IPS-11a (cell line): Measurements from ENCODE around the gene GSN.

Source experiments
- H3K4me3 ChIP-seq: one replicate; pipeline ENCODE4 v1.5.1; 2013; ENCODE audit warnings: low read depth, low read length, control low read depth

GSN gene

DNA sequence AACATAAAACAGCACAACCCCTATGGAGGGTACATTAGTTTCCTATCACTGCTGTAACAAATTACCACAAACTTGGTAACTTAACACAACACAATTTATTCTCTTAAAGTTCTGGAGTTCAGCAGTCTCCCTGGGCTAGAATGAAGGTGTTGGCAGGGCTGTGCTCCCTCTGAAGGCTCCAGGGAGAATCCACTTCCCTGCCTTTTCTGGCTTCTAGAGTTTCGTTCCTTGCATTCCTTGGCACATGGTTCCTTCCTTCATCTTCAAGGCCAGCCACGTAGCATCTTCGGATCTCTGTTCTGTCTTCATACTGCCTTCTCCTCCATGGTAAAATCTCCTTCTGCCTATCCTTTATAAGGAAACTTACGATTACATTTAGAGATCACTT is 25.0 kb upstream of the GSN start:
- no peak overlapping the region for H3K4me3 ChIP-seq

DNA sequence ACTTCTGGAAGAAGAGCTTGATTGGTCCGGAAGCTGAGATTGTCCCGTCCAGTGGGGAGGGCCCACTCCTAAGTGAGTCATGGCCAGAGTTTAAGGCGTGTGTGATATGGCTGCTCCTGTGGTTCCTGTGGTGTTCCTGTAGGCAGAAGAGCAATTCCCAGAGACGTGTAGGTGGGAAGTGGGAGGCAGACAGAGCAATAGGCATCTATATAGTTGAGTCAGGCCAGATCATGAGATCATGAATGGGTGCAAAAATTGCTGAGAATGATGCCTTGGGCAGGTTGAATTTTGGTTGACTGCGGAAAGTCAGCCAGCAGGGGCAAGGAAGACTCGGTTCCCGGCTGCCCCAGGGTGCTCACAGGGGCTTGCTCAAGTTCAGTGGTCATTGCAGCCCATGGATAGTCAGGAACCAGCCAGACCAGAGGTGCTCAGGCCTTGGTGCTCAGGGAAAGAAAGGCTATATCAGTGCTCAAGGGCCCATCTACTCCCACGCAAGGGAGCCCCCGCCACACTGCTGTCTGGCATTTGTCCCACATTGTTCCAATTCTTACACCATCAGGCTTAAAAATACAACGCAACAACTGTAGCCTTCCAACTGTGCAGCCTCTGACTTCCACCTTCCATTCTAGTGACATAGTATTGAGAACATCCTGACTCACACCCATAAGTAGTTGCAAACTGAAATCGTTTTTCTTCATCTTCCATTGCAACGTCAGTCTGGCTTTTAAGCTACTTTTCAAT is 21.0 kb upstream of the GSN start:
- H3K4me3 ChIP-seq = no peak overlapping the region

DNA sequence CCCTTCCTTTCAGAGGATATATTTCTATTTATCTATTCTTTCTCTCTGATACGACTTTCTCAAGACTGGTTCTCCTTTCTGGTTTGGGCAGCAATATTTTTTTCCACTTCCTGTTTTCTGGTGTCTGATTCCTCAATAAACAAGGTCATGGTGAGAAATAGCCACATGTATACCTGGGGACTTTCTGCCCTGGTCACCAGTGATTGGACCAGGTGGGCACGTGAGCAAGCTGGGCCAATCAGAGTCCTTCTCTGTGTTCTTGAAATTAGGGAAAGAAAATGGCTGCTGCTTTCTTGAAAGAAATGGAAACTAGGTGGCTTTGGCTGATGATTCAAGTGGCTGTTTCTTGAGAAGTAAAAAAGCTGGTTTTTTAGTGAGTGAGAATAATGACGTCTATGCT is 18.4 kb upstream of the GSN start:
- H3K4me3 ChIP-seq = no peak overlapping the region

DNA sequence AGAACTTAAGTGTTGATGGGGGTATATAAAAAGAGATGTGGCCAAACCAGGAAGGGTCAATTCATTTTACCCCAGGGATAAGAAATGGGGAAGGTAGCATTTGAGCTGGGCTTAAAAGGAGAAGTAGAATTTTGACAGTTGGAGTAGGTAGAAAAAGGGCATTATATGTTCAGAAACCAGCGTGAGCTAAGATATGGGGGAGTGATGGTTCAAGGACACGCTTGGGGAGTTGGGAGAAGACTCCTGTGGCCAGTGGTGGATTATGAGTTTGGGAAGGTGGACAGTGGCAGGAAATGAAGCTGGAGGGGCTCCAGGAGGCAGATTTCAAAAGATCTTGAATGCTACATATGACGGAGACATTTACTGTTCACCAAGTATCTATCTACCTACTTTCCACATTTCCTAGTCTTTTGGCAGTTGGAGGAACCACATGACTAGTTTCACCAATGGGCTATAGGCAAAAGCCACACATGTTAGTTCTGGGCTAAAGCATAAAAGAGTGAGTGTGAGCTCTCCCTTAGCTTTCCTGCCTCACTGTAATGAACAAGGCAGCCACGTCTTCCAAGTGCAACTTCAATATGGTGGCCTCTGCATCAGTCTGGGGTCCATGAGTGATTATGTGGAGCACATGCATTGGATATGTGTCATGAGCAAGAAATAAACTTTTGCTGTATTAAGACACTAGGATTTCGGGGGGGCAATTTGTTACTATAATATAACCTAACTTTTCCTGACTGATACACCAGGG is 15.7 kb upstream of the GSN start:
- H3K4me3 ChIP-seq = no peak overlapping the region

DNA sequence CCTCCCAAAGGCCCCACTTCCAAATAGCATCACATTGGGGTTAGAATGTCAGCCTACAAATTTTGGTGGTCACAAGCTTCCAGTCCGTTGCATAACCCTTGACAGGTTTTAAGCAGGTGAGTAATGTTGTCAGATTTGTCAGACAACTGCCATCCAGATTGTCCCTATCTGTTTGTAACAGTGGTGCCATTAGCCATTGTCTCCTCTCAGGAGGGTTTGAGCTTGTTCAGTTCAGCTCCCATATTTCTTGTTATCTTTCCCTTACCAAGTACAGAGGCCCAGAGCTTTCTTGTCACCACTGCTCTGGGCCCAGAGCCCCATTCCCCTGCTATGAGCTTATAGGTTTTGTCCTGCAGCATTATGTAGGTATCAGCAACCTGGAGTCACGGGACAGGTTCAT is 14.8 kb upstream of the GSN start:
- H3K4me3 ChIP-seq = no peak overlapping the region

DNA sequence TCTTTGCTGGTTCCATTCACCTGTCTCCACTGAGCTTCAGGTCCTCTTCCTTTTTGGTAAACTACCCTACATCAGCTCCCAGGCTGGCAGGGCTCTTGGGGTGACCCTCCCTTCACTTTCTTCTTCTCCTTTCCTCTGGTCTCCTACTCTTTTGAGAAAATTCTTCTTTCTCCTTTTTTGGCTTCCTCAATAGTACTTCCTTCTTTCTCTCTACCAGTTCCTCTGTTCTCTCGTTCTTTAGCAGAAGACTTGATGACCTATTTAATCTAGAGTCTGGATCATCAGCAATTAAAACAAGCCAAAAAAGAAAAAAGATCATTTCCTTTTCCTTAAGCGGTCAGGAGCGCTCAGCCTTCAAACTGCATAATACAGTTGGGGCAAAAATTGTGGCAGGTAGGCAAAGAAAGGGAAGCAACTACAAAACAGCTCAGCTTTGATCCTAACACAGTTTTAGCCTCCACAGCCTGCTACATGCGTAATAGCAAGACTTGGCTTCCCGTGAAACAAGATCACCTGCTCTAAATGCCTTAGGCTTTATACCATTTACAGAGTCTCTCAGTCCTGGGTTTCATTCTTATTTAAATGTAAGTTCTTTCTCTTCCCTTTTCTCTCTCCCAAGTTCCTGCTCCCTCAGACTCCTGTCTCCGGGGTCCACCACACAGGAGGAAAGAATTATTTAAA is 14.0 kb upstream of the GSN start:
- no peak overlapping the region for H3K4me3 ChIP-seq

DNA sequence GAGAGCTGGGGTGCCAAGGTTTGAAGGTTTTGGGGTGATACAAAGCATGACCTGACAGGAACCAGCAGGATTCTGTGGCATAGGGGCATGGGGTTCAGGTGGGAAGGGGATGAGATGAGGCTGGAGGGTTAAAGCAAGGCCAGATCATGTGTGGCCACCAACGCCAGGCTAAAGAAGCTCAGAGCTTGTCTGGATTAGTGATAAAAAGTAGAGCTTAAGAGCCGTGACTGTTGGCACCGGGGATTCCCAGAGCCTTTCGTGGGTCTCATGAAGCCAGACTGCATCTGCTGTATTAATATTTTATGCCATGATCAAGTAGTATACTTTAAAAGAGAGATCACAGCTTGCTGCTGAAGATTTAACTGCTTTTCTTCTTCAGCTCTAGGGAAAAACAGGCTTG is 8.5 kb upstream of the GSN start:
- no peak overlapping the region for H3K4me3 ChIP-seq

DNA sequence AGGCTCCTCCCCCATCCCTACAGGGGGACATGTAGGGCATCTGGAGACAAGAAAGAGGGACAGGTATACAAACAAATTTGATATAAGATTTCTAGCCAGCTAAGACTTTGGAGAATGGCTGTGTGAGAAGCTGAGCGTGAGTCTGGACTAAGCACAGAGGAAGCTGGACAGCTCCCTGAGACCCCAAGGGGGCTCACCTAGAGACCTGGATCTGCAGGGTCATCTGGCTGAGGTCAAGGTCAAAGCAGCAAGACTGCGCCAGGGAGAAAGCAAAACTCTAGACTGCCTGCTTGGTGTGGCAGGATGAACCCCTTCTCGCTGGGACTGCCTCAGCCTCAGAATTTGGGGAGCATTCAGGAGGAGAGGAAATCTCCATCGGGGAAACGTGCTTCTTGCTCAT is 8.0 kb upstream of the GSN start:
- no peak overlapping the region for H3K4me3 ChIP-seq

DNA sequence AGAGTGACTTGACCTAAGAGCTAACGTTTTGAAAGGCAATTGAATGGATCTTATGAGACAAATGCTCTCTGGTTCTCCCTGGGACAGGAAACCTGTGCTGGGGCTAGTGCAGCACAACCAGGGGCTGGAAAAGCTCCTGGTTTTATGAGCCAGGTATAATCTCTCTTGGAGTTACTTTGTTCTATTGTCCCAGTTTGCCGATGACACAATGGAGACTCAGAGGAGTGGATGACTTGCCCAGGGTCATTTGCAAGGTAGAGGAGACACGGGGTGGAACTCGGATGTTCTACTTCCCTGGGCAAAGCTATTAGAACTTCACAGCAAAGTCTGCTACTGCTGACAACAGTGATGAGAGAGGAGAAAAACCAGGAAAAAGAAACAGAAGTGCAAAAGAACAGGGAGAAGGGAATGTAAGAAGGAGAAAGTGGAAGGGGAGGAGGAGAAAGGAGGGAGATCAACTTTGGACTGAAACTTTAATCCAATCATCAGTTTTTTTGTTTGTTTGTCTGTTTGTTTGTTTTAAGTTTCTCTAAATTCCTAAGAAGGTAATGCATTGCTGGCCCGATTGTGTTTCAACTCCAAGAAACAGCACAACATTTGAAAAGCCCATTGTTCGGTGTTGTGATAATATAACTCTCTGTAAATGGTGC is 7.4 kb upstream of the GSN start:
- no peak overlapping the region for H3K4me3 ChIP-seq

DNA sequence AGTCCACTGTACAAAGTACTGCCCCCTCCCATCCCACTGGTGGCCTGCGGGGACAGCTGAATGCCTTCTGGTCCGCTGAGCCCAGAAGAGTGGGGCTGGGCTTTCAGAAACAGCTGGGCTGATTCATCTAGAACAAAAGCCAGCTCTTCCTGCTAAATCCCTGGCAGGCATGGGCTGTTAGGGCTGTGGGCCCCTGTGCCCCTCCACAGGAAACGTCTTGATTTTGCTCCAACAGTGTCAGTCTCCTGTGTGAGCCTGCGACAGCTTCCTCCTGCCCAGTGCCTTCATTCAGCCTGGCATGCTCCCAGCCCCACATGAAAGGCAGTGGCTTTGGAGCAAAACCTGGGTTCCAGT is 6.9 kb upstream of the GSN start:
- H3K4me3 ChIP-seq = no peak overlapping the region

- H3K4me3 ChIP-seq = no peak overlapping the region
Observed at GRCh38 chr9:121261755-121262154, 6.2 kb upstream of the GSN start.

GRCh38 chr9:121262423-121262822 is 5.5 kb upstream of the GSN start:
- no peak overlapping the region for H3K4me3 ChIP-seq

GRCh38 chr9:121262953-121263352 is 5.0 kb upstream of the GSN start:
- no peak overlapping the region for H3K4me3 ChIP-seq

DNA sequence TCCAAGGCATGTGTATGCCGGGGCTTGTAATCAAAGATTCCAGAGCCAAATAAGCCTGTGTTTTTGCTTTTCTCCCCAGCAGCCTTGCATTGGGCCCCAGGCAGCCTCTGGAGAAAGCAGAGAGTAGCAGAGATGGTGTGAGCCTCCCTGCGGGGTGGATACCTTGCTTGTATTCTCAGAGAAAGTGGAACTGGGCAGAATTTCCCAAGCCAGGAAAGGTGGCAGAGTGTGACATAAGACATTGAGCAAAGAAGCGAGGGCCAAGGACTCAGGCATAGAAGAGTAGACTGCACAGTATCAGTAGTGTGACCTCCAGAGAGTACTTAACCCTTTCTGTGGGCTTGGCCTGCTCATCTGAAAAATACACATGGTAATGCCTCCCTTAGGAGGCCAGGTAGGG is 1.6 kb upstream of the GSN start:
- no peak overlapping the region for H3K4me3 ChIP-seq

- H3K4me3 ChIP-seq = no peak overlapping the region
Observed at GRCh38 chr9:121266906-121267650, 884 bp upstream of the GSN start.

DNA sequence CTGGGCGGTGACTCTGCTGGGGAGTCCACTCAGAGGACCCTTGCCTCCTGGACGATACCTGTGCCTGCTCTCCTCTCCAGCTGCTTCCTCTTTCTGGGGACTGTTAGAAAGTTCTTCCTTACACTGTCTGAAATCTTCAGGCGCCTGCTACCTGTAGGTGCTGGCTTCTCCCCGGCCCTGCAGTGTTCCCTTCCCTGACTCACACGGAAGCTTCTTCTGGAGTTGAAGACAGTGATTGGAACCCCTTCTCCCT is 562 bp downstream of the GSN start:
- H3K4me3 ChIP-seq = peak overlapping the region; percentile 61

- H3K4me3 ChIP-seq = peak overlapping the region; percentile 4
Observed at GRCh38 chr9:121268851-121269641, 1.1 kb downstream of the GSN start.

DNA sequence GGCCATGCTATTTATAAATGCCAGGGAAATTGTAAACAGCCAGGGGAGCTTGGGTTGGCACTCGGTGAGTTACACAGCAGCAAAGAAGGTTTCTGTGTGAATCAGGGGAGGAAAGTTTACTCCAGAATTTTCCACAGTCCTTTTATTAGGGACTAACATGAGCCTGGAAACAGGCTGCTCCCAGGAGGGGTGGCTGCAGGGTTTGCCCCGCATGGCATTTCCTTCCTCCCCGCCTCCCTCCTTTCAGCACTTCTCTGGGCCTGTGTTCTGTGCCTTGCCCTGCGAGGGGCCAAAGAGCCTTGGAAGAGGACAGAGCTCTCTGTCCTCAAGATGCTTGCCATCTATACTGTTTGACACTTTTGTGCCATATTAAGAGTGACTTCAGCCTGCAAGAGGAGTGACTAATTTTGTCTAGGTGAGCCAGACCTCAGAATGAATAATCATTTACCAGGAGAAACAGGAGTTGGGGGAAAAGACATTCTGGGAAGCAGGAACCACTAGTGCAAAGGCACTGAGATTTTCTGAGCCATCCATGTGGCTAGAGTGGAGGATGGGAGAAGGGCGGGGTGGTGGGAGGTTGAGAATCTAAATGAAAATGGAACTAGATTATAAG is 1.8 kb downstream of the GSN start:
- H3K4me3 ChIP-seq = no peak overlapping the region

GRCh38 chr9:121271368-121272341 is 3.7 kb downstream of the GSN start:
- H3K4me3 ChIP-seq = no peak overlapping the region
